HG02981 (cell line): Measurements from ENCODE around the gene FAM83F.

ENCODE experiments used
- ATAC-seq: cut with Tn5 transposase; IDR thresholded peaks from one replicate; pipeline ENCODE4 v1.9.1; 2021; ENCODE audit warnings: mild to moderate bottlenecking, moderate library complexity; ENCODE audit not compliant: unreplicated experiment

FAM83F gene

DNA sequence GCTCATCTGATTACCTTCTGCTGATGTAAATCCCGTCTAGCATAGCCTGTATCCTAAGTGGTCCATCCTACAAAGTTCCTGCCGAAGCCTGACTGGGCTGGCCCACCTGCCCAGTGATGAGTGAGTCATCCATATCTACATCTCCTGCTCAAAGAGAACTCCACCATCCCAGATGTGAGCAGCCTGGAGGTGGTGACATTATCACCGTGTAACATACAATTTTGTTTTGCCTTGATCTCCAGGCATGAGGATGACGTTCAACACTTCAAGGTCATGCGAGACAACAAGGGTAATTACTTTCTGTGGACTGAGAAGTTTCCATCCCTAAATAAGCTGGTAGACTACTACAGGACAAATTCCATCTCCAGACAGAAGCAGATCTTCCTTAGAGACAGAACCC is 29.0 kb upstream of the FAM83F start:
- no peak for ATAC-seq

DNA sequence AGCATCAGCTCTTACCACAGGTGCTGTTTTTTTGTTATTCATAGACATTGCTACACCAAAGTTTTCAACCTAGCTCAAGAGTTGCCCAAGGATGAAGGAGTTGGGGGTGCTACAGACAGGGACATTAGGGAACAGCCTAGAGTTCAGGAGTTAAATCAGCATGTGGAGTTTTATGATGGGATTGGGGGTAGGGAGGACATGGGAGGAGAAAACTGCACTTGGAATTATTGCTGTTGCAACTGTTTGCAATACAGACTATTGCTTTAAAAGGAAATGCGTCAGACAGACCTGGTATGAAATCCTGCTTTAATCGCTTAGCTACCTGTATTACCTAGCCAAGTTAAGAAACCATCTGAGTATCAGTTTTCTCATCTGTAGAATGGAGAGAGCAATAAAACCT is 28.3 kb upstream of the FAM83F start:
- no peak for ATAC-seq

DNA sequence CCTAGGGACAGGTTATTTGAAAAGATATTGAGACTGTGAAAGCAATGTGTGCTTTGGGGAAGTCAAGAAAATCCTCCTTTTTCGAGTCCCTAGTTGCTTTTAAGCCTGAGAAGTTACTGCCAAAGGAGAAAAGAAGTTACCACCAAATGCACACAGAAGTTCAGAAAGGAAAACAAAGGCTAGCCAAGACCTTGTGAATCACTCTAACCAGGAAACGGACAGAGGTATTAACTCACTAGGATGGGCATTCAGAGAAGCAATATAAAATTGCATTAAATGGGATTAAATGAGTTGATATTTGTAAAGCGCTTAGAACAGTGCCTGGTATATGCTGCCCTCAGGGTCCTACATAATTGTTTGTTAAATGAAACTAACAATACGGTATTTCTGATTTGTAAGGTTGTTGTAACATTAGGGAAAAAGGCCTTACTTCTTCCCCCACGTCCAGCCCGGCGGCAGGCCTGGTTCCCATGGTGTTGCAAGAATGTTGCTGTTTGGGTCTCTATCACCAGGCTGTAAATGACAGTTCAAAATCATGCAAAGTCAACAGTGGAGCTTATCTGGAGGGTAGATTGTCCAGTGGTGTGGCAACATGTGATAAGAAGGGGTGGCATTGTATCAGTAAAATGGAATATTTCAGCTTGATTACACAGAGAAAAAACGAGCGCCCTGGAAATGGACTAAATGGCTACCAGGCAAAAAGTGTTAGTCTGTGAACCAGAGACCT is 27.5 kb upstream of the FAM83F start:
- ATAC-seq, result no peak

DNA sequence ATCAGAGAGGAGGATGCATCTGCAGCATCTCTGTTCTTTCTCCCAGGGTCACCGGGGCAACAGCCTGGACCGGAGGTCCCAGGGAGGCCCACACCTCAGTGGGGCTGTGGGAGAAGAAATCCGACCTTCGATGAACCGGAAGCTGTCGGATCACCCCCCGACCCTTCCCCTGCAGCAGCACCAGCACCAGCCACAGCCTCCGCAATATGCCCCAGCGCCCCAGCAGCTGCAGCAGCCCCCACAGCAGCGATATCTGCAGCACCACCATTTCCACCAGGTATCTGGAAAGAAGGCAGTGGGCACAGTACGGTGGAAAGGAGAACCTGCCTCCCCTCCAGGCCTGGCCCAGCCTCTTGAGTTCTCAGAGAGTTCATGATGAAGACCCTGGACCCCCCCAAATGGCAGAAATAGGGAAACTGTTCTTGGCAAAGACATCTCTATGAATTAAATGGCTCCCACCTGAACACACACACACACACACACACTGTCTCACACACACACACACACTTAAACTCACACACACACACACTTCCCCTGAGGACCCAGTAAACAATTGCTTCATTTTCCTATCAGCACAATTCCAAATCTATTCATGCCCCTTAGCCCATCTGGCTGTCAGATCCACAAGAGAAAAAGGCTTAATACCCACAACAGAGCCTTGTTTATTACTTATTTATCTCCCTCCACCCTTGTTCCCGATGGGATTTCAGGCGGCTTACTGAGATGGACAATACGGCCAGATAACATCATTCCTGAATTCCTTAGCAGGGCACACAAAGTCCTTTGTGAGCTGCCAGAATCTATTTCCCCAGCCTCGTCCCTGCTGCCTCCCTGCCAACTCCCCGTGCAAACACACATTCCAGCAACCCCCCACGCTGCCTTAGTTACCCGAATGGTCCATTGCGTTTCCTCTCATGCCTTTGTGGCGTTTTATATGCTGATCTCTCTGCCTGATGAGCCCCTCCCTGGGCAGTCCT is 26.5 kb upstream of the FAM83F start:
- no peak for ATAC-seq

DNA sequence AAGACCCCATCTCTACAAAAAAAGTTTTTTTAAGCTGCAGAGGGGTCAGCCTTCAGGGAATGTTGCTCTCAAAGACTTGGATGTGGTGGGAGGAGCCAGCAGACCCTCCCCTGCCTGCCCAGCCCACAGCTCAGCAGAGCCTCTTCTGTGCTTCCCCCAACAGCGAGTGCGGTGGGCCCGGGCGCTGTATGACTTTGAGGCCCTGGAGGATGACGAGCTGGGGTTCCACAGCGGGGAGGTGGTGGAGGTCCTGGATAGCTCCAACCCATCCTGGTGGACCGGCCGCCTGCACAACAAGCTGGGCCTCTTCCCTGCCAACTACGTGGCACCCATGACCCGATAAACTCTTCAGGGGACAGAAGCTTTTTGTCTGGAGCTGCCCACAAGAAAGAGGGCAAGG is 24.0 kb upstream of the FAM83F start:
- ATAC-seq, result no peak

DNA sequence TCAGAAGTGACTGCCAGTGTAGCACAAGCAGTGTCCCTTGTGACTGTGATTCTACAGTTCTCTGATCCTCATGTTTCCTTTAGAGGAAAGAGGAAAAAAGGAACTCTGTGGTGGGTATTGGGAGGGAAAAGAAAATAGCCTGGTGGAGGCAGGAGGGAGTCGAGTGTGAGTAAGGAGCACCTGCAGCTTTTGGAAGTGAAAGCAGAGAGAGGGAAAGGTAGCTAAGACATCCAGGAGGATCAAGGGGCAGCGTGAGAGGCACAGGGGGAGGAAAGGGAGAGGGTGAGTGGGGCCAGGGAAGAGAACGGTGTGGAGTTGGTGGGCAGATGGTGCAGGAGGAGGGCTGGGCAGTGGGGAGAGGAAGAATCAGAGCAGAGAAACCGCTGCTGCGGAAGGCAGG is 22.1 kb upstream of the FAM83F start:
- ATAC-seq, result no peak

DNA sequence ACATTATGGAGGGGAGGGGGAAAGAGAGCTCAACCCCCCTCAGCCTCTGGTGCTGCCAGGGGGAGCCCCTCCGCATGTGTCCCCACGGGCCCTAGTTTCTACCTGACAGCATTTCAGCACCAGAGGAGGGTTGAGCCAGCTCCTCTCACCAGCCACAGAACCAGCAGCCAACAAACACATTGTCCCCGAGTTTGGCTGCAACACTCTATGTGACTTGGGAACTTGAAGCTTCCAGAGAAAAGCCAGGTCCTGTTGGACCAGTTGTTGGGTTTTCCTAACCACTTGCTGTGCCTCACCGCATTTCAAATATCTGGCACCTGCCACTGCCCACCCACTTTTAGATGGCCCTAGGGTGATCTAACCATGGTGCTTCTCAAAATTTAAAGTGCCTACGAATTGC is 21.1 kb upstream of the FAM83F start:
- no peak for ATAC-seq

DNA sequence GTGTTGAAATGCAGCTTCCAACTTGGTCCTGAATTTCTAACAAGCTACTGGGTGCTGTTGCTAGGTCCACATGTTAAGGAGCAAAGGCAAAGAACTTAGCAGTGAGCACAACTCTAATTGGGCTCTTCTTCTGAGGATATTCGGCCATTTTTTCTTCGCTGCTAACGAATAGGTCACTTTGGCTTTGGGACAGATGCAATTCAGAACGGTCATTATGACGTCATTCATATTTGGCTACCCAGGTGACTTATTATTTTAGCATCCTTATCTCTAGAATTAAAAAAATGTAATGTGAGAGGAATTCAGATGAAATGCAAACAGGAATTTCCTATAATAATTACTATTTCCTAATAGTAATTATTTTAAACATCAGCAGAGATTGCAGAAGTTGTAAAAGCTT is 20.7 kb upstream of the FAM83F start:
- no peak for ATAC-seq

DNA sequence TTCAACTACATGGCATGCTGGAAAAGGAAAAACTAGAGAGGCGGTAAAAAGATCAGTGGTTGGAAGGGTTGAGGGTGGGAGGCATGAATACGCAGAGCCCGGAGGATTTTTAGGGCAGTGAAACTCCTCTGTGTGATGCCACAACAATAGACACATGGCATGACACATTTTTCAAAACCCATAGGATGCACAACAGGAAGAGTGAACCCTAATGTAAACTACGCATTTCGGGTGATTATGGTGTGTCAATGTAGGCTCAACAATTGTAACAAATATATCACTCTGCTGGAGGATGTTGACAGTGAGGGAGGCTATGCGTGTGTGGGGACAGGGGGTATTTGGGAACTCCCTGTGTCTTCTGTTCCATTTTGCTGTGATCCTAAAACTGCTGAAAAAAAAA is 15.7 kb upstream of the FAM83F start:
- no peak for ATAC-seq

DNA sequence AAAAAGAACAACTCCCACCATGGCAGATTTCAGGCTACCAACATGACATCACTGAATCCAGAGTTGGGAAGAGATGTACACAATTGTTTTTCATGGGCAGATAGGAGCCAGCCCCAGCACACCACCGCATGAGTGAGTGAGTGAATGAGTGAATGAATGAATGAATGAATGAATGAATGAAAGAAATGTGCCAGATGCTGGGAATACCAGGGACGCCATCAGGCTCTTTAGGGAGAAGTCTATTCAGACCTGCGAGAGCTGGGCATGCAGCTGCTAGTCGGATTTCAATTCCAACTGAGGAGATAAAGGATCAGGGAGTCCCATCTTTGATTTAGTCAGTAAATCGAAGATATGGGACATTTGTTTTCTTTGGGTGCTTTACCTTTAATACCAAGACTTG is 15.3 kb upstream of the FAM83F start:
- no peak for ATAC-seq

DNA sequence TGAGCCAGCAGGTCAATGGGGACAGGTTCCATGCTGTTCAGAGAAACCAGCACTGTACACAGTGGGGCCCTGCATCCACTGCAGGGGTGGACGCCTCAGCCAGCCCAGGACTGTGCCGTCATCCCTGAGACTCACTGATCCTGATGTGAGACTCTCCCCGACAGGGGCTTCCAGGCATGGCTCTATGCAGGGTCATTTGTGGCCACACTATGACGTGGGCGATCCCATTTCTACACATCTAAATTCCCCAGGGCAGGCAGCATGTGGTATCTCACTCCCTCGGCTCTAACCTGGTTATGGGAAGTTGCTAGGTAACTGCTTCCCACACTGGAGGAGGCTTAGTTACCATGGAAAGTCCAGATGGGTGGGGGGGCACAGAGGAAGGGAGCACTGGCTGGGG is 14.2 kb upstream of the FAM83F start:
- no peak for ATAC-seq

DNA sequence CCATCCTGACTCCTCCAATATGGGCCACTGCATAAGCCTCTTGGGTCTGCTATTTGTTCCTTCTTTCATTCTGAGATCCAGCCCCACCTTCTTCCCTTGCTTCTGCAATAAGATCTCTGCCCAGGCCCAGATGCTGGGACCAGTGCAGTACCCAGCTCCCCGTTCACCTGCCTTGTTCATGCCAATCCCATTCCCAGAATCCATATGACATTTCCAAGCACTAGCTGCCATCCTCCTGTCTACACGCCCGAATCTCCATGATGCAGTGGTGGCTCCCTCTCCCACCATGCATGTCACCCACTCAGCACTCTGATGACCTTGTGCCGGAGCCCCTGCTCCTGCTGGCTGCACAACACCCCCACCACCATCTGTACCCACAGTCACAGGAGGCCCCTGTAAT is 11.4 kb upstream of the FAM83F start:
- no peak for ATAC-seq

DNA sequence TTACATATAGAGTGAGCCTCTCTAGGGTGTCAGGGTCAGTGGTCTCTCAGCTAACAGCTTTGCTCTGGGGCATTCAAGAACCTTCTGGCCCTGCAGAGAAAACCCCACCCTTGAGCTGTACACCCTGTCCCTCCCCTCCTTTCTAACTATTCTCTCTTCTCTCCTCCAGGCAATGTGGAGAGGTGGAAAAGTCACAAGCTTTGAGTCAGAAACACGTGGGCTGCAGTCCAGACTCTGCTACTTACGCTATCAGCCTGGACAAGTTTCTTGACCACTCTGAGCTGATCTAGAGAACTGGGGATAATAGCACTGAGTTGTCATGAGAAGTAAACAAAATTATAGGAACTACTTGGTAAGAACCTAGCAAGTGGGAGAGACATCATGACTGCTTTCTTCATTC is 10.7 kb upstream of the FAM83F start:
- ATAC-seq, result no peak

DNA sequence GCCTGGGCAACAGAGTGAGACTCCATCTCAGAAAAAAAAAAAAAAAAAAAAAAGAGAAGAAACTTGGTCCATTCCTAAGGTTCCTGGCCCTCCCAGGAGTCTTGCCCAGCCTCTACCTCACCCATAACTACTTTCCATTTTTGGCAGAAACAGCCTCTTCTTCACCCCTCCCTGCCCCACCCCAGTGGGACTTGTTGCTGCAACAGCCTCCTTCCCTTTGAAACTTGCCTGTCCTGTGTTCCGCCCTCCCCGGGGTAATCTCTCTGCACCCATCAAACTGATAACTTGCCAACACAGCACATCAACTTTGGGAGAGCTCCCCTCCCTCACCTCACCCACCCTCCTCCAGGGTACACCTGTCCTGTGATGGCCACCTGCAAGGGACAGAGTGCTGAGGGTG is 10.0 kb upstream of the FAM83F start:
- no peak for ATAC-seq

DNA sequence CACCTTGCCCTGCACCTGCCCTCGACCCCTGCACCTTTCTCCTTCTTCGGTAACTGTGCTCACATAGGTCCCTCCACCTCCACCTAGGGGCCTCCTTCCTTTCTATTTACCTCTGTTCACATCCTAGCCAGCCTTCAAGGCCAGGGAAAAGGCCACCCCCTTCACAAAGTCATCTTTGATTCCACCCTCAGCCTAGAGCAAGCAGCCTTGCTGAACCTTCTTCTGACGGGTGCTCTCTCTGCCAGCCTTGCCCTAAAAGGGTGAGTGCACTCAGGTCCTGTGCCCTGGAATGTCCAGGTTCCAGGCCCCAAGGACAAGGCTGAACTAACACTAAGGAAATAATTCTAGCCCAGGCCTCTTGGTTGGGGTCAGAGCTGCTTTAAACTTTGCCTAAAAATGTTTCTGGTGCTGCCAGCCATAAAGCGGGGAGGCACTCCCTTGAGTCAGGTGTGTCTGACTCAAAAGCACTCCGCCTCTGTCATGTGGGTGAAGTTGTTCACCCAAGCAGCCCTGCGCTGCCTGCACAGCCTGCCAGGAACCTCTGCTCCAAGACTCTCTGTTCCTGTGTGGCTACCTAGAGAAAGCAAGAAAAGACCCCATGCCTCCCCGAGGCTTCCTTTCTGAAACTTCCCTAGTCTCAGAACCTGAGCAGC is 9.2 kb upstream of the FAM83F start:
- ATAC-seq, result no peak

DNA sequence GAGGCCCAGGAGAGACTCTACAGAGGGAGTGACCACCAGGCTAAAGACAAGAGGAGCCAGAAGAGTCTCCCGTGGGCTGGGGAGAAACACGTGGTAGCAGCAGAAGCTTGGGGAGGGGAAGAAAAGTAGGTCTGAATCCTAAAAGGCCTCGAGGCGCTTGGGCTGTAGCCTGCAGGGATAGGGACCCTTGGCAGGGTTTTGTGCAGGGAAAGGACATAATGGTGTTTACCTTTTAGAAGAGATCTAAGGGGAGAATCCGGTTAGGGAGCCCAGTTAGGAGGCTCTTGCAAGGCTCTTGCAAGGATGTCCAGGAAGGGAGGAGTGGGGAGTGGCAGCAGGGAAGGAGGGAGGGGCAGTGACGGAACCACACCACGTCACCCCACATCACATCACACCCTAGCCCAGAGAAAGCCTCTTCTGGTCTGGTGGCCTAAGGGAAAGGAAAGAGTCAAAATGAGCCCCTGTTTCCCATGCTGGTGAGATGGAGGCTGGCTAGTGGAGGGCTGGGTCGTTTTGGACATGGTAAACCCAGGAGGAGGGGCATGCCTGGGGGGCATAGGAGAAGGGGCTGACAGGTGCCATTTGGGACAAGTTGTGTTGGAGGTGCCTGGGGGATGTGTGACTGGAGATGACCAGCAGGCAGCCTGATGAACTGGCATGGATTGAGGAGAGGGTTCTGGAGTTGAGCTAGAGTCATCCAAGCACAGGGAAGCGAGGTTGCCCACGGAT is 6.2 kb upstream of the FAM83F start:
- no peak for ATAC-seq

DNA sequence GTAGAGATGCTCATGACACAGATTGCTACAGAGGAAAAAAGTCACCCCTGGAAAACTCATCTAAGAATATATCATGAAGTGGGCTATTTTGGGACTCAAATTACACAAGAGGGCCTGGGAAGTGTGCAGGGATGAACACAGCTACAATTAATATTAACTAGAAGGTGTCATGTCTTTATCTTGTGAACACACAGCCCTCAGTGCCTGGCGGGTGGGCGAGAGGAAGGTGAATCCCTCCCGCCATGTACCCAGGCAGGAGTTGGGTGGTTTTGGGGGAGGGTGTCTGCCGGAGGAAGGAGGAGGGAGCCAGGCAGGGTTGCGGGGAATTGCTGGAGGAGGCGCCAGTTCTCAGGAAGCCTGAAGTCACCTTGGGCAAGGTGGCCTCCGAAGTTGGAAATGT is 5.1 kb upstream of the FAM83F start:
- ATAC-seq, result no peak

DNA sequence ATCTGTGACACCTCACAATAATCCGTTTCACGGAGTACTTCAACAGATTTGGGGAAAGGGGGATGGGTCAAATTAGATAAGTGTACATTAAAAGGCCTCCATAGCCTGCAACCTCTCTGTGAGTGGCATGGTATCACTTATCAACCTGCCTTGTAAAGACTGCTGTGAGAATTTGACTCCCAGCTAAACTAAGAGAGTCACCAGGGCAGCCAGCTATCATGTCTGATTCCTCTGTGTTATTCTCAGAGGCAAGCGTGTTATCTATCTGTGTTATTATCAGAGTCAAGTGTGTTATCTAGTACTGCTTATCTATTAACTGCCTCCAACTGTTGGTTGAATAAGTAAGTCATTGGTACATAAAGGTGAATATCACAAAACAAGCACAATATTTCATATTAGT is 4.1 kb upstream of the FAM83F start:
- no peak for ATAC-seq

DNA sequence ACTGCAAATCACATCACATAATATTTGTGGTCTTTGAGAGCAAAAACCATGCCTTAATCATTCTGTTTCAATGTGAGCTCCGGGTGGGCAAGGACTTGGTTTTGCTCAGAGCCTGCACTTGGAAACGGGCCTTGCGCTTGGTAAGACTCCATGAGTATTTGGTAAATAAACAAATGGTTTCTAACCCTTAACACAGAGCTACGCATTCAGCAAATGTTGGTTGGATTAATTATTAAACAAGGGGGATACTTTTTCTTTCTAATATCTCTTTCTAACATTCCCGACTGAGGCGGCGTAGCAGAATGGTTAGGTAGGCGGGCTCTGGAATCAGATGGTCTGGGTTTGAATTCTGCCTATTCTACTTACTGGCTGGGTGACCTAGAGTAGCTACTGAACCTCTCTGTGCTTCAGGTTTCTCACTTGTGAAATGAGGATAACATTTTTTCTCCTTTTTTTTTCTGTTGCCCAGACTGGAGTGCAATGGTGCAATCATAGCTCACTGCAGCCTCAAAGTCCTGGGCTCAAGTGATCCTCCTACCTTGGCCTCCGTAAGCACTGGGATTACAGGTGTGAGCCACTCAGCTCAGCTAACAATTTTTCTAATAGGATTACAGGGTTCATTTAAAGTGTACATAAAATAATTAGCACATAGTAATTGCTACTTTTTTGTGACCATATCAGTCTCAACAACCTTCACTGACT is 3.4 kb upstream of the FAM83F start:
- ATAC-seq, result no peak

DNA sequence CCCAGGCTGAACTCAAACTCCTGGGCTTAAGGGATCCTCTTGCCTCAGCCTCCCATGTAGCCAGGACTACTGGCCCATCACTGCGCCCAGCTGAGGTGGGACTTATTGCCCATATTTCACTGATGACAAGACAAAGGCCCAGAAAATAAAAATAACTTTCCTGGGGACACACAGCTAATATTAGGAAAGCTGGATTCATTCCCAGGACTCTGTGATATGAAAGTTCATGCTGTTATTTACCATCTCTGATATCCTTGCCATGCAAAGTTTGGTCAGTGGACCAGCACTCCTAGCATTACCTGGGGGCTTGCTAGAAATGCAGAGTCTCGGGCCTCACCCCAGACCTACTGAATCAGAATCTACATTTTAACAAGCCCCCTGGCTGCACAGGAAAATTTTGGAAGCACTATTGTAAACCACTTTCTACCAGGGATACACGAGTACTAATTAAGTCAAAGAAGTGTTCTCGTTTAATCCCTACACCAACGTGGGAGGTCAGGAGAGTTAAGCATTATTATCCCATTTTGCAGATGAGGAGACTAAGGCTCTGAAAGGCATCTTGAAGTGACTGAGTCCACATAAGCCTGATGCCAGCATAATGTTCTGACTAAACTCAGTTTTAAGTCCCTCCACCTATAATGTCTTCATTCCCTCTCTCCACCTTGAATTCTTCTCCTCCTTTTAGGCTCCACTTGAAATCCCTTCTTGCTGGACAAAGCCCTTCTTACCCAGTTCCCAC is 2.5 kb upstream of the FAM83F start:
- no peak for ATAC-seq
